ENCODE measurements around the gene GRAP2. TPM values are rescaled to one million over a fixed set of nuclear protein-coding genes. Genes with fewer than 3 reads are reported as not detected.
A peak's percentile ranks its signal among the peaks of the same experiment; 100 is the strongest.

The GRAP2 gene
- total RNA-seq, 1 donor from 2014 or later, result 31.3 TPM

DNA sequence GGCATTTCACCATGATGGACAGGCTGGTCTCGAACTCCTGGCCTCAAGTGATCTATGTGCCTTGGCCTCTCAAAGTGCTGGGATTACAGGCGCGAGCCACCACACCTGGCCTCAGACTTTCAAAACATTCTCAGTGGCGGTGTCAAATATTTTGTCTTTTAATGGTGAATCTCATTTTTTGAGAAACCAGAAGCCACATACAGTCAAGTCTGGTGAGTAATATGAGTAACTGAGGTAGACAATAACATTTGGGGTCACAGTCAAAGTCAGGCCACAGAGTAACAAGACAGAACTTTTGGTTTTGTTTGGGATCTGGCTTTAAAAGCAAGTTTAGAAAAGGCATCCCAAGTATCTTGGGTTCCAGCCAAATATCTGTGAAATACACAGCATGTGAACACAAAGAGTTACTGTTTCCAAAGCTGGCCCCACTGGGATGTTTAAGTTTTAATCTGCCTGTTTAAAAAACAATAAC, 53.7 kb downstream of the GRAP2 start:
- H3K4me3 Mint-ChIP-seq, result no peak overlapping the region
- intact Hi-C loops (cut with micrococcal nuclease), result no loop called here

DNA sequence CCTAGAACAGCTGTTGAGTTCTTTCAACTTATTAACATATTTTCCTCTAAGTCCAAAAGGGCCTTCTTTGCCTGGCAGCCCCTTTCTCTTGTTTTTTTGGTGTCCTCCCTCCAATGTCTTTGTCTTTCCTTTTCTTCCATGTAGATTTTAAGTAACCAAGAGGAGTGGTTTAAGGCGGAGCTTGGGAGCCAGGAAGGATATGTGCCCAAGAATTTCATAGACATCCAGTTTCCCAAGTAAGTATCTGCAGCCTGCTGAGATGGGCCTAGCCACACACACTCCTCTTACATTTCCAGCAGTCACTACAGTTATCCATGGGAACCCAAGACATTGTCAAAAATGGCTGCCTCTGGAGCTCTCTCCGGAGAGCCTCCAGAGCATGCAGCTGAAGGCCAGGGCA, 54.8 kb downstream of the GRAP2 start:
- Mint-ChIP-seq H3K9me3 (no peaks in the 10 kb centered on the region), H3K27me3 (ENCODE audit: insufficient read depth) (no peaks in the 10 kb centered on the region), H3K27ac (no peak overlapping the region), H3K36me3 (ENCODE audit: low read depth) (peaks cover 74% of the 10 kb centered on the region), H3K4me3 (no peak overlapping the region), H3K4me1 (ENCODE audit: low read depth) (peaks cover 90% of the 10 kb centered on the region)
- intact Hi-C loops (cut with micrococcal nuclease), result no loop called here
- no peak for DNase-seq (ENCODE audit: low spot score)

More for the DNA sequence above, 53.7 kb downstream of the GRAP2 start:
- H3K27ac Mint-ChIP-seq, result no peak overlapping the region
- H3K9me3 Mint-ChIP-seq, result no peaks in the 10 kb centered on the region
- H3K36me3 Mint-ChIP-seq (ENCODE audit: low read depth), result peaks cover 74% of the 10 kb centered on the region
- DNase-seq (ENCODE audit: low spot score), result no peak
- no peaks in the 10 kb centered on the region for H3K27me3 Mint-ChIP-seq (ENCODE audit: insufficient read depth)
- H3K4me1 Mint-ChIP-seq (ENCODE audit: low read depth), result peaks cover 90% of the 10 kb centered on the region

DNA sequence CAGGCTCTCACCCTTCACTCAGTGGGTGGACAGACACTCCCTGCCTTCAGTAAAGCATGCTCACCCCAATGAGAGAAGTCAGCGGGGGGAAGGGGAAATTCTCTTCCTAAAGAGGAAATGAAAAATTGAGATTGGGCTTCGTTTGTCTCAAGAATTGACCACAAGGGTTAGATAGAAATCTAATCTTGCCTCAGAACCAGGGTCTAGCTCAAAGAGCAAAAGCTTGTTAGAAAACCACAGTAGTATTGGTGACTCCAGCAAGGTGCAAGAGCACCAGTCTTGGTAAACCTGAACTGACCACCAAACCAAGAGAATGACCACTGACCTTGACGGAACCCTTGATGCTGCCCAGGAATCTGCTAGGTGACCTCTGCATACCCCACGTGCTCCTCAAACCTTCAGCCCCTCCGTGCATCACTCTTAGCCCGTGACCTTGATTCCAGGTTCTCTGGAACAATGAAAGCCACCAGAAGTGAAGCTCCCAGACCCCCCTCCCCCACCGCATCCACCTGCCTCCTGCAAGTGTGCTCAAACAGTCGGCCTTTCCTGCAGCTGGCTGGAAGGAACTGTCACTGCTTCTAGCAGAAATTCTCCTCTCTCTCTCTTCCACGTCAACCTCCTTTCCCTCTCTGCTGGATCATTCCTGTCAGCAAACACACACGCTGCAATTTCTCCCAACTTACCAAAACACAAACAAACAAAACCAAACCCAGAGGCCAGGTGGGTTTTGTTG, 56.2 kb downstream of the GRAP2 start:
- Mint-ChIP-seq H3K4me3 (no peak overlapping the region), H3K9me3 (no peaks in the 10 kb centered on the region), H3K27me3 (ENCODE audit: insufficient read depth) (no peaks in the 10 kb centered on the region), H3K36me3 (ENCODE audit: low read depth) (peaks cover 73% of the 10 kb centered on the region), H3K4me1 (ENCODE audit: low read depth) (peaks cover 91% of the 10 kb centered on the region), H3K27ac (no peak overlapping the region)
- intact Hi-C loops (cut with micrococcal nuclease), result no loop called here
- no peak for DNase-seq (ENCODE audit: low spot score)

DNA sequence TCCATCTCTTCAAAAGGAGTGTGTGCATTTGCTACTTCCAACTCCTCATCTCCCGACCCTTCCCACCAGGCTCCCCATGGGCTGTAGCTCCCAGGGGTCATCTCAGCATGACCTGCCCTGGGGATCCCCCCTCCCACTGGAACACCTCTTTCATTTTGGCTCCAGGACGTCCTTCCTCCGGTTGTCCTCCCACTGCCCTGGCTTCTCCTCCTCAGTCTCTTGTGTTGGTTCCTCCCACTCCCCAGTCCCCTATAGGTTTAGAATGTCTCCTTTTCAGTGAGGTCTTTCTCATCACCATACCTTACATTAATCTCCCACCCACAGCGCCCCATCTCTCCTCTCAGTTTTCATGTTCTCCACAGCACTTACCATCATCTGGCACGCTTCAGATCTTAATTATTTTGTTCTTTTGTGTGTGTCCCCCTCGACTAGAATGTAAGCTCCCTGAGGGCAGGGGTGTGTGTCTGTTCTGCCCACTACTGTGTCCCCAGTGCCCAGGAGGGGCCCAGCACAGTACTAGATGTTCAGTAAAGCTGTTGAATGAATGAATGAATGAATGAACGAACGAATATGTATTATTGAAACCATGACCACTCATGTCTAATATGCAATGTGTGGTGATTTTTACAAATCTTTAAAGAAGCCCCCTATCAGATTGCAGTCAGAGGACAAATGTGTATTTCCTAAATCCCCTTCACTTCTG, 57.3 kb downstream of the GRAP2 start:
- H3K4me1 Mint-ChIP-seq (ENCODE audit: low read depth), result peaks cover 82% of the 10 kb centered on the region
- DNase-seq (ENCODE audit: low spot score), result no peak
- no peak overlapping the region for H3K4me3 Mint-ChIP-seq
- H3K27ac Mint-ChIP-seq, result peak overlapping the region; percentile 15
- H3K27me3 Mint-ChIP-seq (ENCODE audit: insufficient read depth), result no peaks in the 10 kb centered on the region
- H3K9me3 Mint-ChIP-seq, result no peaks in the 10 kb centered on the region
- intact Hi-C loops (cut with micrococcal nuclease), result no loop called here
- H3K36me3 Mint-ChIP-seq (ENCODE audit: low read depth), result peaks cover 67% of the 10 kb centered on the region

DNA sequence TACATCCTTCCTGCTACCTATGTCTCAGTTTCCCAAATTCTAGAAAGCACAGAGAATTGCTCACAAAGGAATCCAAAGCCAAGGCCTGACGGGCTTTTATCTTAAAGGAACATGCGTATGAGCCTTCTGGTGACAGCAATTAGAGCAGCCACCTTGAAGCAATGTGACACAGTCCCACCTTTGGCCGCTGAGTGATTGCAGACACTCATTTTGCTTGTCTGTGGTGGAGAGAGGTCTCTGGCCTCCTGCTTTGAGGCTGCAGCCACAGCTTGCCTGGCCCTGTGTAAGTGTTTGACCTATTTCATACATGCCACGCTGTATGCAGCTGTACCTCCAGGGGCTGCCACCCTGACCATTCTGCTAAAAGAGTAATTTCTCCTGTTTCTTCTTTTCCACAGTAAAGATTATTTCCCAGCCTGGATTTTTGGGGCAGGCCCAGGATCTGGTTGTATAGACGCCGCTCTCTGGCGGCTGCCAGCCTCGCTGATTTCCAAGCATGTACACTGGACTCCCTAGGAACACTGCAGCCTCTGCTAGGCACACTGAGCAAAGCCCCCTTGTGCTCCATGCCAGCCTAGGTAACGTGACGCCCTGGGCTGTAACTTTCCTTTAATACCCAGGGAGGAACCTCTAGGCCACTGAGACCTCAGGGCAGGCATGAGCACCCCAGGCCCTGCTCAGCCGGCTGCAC, 58.2 kb downstream of the GRAP2 start:
- H3K36me3 Mint-ChIP-seq (ENCODE audit: low read depth), result peaks cover 66% of the 10 kb centered on the region
- H3K4me3 Mint-ChIP-seq, result peak overlapping the region; percentile 32
- H3K27me3 Mint-ChIP-seq (ENCODE audit: insufficient read depth), result no peaks in the 10 kb centered on the region
- no peak for DNase-seq (ENCODE audit: low spot score)
- H3K9me3 Mint-ChIP-seq, result no peaks in the 10 kb centered on the region
- H3K4me1 Mint-ChIP-seq (ENCODE audit: low read depth), result peaks cover 72% of the 10 kb centered on the region
- peak overlapping the region; percentile 55 for H3K27ac Mint-ChIP-seq
- intact Hi-C loops (cut with micrococcal nuclease), result loop anchor here (1.0 kb wide), 1 partner anchor 8 kb away; no protein-coding TSS in a partner anchor

DNA sequence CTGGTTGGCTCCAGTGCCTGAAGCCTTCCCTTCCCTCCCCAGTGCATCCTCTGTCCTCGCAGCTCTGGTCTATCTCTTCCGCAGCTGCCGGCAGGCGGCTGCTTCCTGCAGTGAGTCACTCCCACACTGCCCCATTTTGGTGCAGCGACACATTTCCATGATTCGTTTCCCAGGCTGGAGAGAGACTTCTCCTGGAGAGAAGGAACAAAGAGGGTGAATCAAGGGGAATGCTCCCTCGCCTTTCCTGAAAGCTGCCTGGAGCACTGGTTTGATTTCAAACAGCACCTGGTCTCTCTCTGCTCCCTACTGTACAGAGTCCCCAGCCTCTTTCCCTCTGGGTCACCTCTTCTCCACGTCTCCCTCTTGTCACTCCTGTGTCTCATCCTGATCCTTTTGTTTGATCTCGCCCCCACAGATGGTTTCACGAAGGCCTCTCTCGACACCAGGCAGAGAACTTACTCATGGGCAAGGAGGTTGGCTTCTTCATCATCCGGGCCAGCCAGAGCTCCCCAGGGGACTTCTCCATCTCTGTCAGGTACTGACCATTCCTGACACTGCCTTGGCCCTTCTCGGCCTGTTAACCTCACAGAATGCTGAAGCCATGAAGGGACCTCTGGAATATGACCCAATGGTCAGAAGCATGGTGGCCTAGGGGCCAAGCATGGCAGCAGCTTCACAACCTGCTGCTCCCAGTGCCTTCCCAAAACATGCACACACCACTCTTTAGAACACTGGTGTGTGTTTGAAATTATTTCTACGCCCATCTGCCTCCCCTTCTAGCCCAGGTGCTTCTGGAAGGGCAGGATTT, 59.0 kb downstream of the GRAP2 start, which contains the start of gene TMA7B:
Gene TMA7B (plus strand): TSS at position 758 of the 808 bp plus-strand sequence. CDS start 3,978 bp downstream, outside the sequence.
- H3K9me3 Mint-ChIP-seq, result no peaks in the 10 kb centered on the region
- H3K4me3 Mint-ChIP-seq, result peak within 1 kb of the TSS; percentile 73
- peaks cover 66% of the 10 kb centered on the region for H3K4me1 Mint-ChIP-seq (ENCODE audit: low read depth)
- peak within 1 kb of the TSS; percentile 92 for H3K27ac Mint-ChIP-seq
- intact Hi-C loops (cut with micrococcal nuclease), result loop anchor here (1.0 to 5.0 kb wide), 3 partner anchors 9 to 33 kb away; no protein-coding TSS in a partner anchor
- no peaks in the 10 kb centered on the region for H3K27me3 Mint-ChIP-seq (ENCODE audit: insufficient read depth)
- DNase-seq (ENCODE audit: low spot score), result peak; percentile 19
- H3K36me3 Mint-ChIP-seq (ENCODE audit: low read depth), result peaks cover 70% of the 10 kb centered on the region

DNA sequence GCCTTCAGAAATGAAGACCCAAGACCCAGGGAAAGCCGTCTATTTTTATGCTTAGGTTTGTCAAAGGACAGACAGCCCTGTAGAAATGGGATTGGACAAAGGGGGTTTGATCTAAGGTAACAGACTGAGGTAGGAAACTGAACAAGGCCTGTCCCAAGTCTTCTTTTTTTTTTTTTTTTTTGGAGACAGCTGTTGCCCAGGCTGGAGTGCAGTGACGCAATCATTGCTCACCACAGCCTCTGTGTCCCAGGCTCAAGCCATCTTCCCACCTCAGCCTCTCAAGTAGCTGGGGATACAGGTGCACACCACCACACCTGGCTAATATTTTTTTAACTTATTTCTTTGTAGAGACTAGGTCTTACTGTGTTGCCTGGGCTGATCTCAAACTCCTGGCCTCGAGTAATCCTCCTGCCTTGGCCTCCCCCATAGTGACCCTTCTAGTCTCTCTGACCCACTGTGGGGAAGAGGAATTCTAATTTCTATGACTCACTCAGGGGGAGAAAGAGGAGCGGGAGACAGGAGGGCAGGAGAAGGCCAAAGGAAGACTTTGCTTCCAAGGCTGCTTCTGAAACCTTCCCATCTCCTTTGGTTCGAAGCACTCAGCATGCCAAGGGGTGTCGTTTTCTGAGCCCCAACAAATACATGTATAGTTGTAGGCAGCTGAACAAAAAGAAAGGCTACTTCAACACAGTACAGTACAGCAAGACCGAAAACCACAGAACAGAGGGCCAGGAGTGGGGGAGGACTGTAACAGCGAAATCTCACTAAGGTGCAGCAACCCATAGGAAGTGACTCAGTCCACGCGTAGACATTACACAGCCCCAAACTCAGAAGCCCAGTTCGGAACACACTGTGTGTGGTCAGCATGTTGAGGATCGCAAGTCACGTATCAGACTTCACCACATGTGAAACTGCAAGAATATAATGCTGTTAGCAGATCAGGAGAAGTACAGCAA, 60.2 kb downstream of the GRAP2 start:
- H3K4me1 Mint-ChIP-seq (ENCODE audit: low read depth), result peaks cover 54% of the 10 kb centered on the region
- H3K27ac Mint-ChIP-seq, result peak overlapping the region; percentile 92
- peak overlapping the region; percentile 73 for H3K4me3 Mint-ChIP-seq
- intact Hi-C loops (cut with micrococcal nuclease), result loop anchor here (1.0 to 5.0 kb wide), 6 partner anchors 20 to 187 kb away; partner anchors contain the start of gene GRAP2
- peaks cover 68% of the 10 kb centered on the region for H3K36me3 Mint-ChIP-seq (ENCODE audit: low read depth)
- peak; percentile 71 for DNase-seq (ENCODE audit: low spot score)
- no peaks in the 10 kb centered on the region for H3K9me3 Mint-ChIP-seq
- no peaks in the 10 kb centered on the region for H3K27me3 Mint-ChIP-seq (ENCODE audit: insufficient read depth)

DNA sequence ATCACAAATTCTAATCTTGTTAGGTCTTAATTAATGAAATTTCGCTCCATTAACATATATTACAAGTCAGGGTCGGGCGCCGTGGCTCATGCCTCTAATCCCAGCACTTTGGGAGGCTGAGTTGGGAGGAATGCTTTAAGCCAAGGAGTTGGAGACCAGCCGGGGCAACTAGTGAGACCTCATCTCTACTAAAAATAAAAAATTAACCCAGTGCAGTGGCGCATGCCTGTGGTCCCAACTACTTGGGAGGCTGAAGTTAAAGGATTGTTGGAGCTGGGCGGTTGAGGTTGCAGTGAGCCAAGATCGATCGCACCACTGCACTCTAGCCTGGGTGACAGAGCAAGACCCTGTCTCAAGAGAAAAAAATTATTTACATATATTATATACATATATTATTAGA, 61.2 kb downstream of the GRAP2 start:
- intact Hi-C loops (cut with micrococcal nuclease), result loop anchor here (5.0 kb wide), 1 partner anchor 35 kb away; no protein-coding TSS in a partner anchor
- peak overlapping the region; percentile 92 for H3K27ac Mint-ChIP-seq
- no peaks in the 10 kb centered on the region for H3K9me3 Mint-ChIP-seq
- no peak for DNase-seq (ENCODE audit: low spot score)
- no peaks in the 10 kb centered on the region for H3K27me3 Mint-ChIP-seq (ENCODE audit: insufficient read depth)
- peaks cover 71% of the 10 kb centered on the region for H3K36me3 Mint-ChIP-seq (ENCODE audit: low read depth)
- no peak overlapping the region for H3K4me3 Mint-ChIP-seq
- H3K4me1 Mint-ChIP-seq (ENCODE audit: low read depth), result peaks cover 50% of the 10 kb centered on the region

DNA sequence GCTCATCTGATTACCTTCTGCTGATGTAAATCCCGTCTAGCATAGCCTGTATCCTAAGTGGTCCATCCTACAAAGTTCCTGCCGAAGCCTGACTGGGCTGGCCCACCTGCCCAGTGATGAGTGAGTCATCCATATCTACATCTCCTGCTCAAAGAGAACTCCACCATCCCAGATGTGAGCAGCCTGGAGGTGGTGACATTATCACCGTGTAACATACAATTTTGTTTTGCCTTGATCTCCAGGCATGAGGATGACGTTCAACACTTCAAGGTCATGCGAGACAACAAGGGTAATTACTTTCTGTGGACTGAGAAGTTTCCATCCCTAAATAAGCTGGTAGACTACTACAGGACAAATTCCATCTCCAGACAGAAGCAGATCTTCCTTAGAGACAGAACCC, 64.9 kb downstream of the GRAP2 start:
- Mint-ChIP-seq H3K27ac (no peak overlapping the region), H3K4me1 (ENCODE audit: low read depth) (peaks cover 14% of the 10 kb centered on the region), H3K4me3 (no peak overlapping the region), H3K9me3 (no peaks in the 10 kb centered on the region), H3K36me3 (ENCODE audit: low read depth) (peaks cover 61% of the 10 kb centered on the region), H3K27me3 (ENCODE audit: insufficient read depth) (no peaks in the 10 kb centered on the region)
- intact Hi-C loops (cut with micrococcal nuclease), result no loop called here
- no peak for DNase-seq (ENCODE audit: low spot score)

DNA sequence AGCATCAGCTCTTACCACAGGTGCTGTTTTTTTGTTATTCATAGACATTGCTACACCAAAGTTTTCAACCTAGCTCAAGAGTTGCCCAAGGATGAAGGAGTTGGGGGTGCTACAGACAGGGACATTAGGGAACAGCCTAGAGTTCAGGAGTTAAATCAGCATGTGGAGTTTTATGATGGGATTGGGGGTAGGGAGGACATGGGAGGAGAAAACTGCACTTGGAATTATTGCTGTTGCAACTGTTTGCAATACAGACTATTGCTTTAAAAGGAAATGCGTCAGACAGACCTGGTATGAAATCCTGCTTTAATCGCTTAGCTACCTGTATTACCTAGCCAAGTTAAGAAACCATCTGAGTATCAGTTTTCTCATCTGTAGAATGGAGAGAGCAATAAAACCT, 65.6 kb downstream of the GRAP2 start:
- Mint-ChIP-seq H3K27ac (no peak overlapping the region), H3K27me3 (ENCODE audit: insufficient read depth) (no peaks in the 10 kb centered on the region), H3K4me1 (ENCODE audit: low read depth) (peaks cover 7% of the 10 kb centered on the region), H3K4me3 (no peak overlapping the region), H3K9me3 (no peaks in the 10 kb centered on the region), H3K36me3 (ENCODE audit: low read depth) (peaks cover 56% of the 10 kb centered on the region)
- DNase-seq (ENCODE audit: low spot score), result no peak
- intact Hi-C loops (cut with micrococcal nuclease), result no loop called here

DNA sequence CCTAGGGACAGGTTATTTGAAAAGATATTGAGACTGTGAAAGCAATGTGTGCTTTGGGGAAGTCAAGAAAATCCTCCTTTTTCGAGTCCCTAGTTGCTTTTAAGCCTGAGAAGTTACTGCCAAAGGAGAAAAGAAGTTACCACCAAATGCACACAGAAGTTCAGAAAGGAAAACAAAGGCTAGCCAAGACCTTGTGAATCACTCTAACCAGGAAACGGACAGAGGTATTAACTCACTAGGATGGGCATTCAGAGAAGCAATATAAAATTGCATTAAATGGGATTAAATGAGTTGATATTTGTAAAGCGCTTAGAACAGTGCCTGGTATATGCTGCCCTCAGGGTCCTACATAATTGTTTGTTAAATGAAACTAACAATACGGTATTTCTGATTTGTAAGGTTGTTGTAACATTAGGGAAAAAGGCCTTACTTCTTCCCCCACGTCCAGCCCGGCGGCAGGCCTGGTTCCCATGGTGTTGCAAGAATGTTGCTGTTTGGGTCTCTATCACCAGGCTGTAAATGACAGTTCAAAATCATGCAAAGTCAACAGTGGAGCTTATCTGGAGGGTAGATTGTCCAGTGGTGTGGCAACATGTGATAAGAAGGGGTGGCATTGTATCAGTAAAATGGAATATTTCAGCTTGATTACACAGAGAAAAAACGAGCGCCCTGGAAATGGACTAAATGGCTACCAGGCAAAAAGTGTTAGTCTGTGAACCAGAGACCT, 66.4 kb downstream of the GRAP2 start:
- Mint-ChIP-seq H3K4me1 (ENCODE audit: low read depth) (no peaks in the 10 kb centered on the region), H3K36me3 (ENCODE audit: low read depth) (peaks cover 55% of the 10 kb centered on the region), H3K27ac (no peak overlapping the region), H3K27me3 (ENCODE audit: insufficient read depth) (no peaks in the 10 kb centered on the region), H3K9me3 (no peaks in the 10 kb centered on the region), H3K4me3 (no peak overlapping the region)
- no peak for DNase-seq (ENCODE audit: low spot score)
- intact Hi-C loops (cut with micrococcal nuclease), result no loop called here

Measured in activated T-helper 1 cell treated with anti-CD3 and anti-CD28 coated beads, Interleukin-12 subunit alpha, Interleukin-12 subunit beta, Interleukin-2, Interleukin-4 antibody, amounts not matched to agents 30 ng/mL and 10 ng/mL and 1 ng/mL, durations not matched to agents 14 hours and 24 hours and 36 hours (primary cell).